Lower leg skin (tissue), 4 donors: ENCODE data around the gene PNPLA2. TPM values are rescaled to one million over a fixed set of nuclear protein-coding genes. Genes with fewer than 3 reads are reported as not detected.

Experiments
- DNase-seq, 2 donors: peaks; one replicate each; pipeline ENCODE4 v3.0.0-alpha.2; 2019; ENCODE audit warnings: low spot score in 2 of 2
- H3K4me3 ChIP-seq: fragments of 200-600 bp; sonication (generic); 2 replicates; pipeline ENCODE4 v1.5.1; 2017; ENCODE audit warnings: mild to moderate bottlenecking, low read depth; ENCODE audit not compliant: poor library complexity, severe bottlenecking
- POLR2A ChIP-seq, 2 donors: fragments of 450-650 bp; IDR thresholded peaks; one replicate each; pipeline ENCODE4 v1.6.1; 2016 to 2017; ENCODE audit warnings: antibody characterized with exemption in 2 of 2, mild to moderate bottlenecking in 1 of 2, moderate library complexity in 1 of 2
- WGBS, 2 donors: methylation state at CpG; one replicate each; pipeline ENCODE4 v1.1.5; 2018; 5-methylcytosine and 5-hydroxymethylcytosine counted together
- intact Hi-C: fragments of 100-400 bp; cut with DNase I; formaldehyde crosslinking; loops from one replicate; pipeline ENCODE4 v1.15.0; 2023; ENCODE audit warnings: low total_unique reads
- total RNA-seq, 4 donors: library from RNA; depleted of rRNA; stranded (reverse); fragments of >200 nt; gene quantifications; one replicate each; pipeline ENCODE4 v1.1.0, GENCODE V29; 2016
- TF ChIP-seq, protein P1 (sequence below), 3 donors: fragments of 450-650 bp; IDR thresholded peaks; one replicate each; pipeline ENCODE4 v1.5.1; 2016; ENCODE audit warnings: antibody characterized with exemption in 3 of 3, mild to moderate bottlenecking in 3 of 3, moderate library complexity in 2 of 3

PNPLA2 gene
- total RNA-seq, 4 donors from 2014 or later: 55.5 to 99.7 (median 72.4) TPM

DNA sequence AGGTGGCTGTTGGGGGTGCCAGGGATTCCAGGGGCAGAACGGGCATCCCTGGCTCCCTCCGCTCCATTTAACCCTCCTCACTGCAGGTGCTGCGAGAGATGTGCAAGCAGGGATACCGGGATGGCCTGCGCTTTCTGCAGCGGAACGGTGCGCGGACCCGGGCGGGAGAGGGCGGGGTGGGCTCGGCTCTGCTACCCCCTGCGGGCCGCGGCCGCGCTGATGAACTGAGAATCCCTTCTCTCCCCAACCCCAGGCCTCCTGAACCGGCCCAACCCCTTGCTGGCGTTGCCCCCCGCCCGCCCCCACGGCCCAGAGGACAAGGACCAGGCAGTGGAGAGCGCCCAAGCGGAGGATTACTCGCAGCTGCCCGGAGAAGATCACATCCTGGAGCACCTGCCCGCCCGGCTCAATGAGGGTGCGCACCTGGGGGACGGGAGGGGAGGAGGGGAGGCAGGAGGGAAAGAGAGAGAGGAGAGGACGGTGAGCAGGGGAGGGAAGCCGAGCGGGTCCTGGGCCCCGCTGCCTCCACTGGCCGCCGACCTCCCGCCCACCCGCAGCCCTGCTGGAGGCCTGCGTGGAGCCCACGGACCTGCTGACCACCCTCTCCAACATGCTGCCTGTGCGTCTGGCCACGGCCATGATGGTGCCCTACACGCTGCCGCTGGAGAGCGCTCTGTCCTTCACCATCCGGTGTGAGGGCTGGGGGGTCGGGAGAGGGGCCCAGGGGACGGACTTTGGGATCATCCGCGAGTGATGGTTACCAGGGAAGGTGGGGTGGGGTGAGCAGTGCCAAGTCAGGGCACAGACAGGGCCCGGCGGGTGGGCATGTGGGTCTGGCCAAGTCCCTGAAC is 5.0 kb downstream of the PNPLA2 start:
- no peak overlapping the region for H3K4me3 ChIP-seq
- intact Hi-C loops: no loop called here
- TF ChIP-seq, protein P1, sequence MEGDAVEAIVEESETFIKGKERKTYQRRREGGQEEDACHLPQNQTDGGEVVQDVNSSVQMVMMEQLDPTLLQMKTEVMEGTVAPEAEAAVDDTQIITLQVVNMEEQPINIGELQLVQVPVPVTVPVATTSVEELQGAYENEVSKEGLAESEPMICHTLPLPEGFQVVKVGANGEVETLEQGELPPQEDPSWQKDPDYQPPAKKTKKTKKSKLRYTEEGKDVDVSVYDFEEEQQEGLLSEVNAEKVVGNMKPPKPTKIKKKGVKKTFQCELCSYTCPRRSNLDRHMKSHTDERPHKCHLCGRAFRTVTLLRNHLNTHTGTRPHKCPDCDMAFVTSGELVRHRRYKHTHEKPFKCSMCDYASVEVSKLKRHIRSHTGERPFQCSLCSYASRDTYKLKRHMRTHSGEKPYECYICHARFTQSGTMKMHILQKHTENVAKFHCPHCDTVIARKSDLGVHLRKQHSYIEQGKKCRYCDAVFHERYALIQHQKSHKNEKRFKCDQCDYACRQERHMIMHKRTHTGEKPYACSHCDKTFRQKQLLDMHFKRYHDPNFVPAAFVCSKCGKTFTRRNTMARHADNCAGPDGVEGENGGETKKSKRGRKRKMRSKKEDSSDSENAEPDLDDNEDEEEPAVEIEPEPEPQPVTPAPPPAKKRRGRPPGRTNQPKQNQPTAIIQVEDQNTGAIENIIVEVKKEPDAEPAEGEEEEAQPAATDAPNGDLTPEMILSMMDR (IDR thresholded peaks at IDR 0.05): no peak
- TF ChIP-seq POLR2A (IDR thresholded peaks at IDR 0.05): no peak
- 84 to 88% methylated on average over 48 to 53 of the region's 53 CpGs for WGBS, 2 donors
- DNase-seq: no peak

DNA sequence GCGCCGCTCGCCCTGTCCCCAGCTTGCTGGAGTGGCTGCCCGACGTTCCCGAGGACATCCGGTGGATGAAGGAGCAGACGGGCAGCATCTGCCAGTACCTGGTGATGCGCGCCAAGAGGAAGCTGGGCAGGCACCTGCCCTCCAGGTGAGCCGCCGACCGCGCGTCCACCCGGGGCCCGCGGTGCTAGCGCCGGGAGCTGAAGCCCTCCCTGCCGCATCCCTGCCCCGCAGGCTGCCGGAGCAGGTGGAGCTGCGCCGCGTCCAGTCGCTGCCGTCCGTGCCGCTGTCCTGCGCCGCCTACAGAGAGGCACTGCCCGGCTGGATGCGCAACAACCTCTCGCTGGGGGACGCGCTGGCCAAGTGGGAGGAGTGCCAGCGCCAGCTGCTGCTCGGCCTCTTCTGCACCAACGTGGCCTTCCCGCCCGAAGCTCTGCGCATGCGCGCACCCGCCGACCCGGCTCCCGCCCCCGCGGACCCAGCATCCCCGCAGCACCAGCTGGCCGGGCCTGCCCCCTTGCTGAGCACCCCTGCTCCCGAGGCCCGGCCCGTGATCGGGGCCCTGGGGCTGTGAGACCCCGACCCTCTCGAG is 5.7 kb downstream of the PNPLA2 start:
- no peak overlapping the region for H3K4me3 ChIP-seq
- no peak for DNase-seq
- 81 to 84% methylated on average over 27 to 59 of the region's 59 CpGs for WGBS, 2 donors
- TF ChIP-seq POLR2A (IDR thresholded peaks at IDR 0.05): no peak
- TF ChIP-seq, protein P1 (IDR thresholded peaks at IDR 0.05): no peak
- intact Hi-C loops: no loop called here

DNA sequence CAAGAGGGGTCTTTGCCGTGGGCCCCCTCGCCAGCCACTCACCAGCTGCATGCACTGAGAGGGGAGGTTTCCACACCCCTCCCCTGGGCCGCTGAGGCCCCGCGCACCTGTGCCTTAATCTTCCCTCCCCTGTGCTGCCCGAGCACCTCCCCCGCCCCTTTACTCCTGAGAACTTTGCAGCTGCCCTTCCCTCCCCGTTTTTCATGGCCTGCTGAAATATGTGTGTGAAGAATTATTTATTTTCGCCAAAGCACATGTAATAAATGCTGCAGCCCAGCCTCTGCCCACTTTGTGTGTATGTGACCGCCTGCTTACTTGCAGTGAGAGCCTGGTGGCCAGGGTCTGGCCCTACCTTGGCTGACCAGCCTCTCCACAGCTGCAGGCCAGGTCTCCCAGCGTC is 6.2 kb downstream of the PNPLA2 start:
- H3K4me3 ChIP-seq: no peak overlapping the region
- no peak for DNase-seq
- TF ChIP-seq, protein P1 (IDR thresholded peaks at IDR 0.05): no peak
- no peak for TF ChIP-seq POLR2A (IDR thresholded peaks at IDR 0.05)
- WGBS, 2 donors: 72 to 89% methylated on average over 10 to 11 of the region's 11 CpGs
- intact Hi-C loops: no loop called here

DNA sequence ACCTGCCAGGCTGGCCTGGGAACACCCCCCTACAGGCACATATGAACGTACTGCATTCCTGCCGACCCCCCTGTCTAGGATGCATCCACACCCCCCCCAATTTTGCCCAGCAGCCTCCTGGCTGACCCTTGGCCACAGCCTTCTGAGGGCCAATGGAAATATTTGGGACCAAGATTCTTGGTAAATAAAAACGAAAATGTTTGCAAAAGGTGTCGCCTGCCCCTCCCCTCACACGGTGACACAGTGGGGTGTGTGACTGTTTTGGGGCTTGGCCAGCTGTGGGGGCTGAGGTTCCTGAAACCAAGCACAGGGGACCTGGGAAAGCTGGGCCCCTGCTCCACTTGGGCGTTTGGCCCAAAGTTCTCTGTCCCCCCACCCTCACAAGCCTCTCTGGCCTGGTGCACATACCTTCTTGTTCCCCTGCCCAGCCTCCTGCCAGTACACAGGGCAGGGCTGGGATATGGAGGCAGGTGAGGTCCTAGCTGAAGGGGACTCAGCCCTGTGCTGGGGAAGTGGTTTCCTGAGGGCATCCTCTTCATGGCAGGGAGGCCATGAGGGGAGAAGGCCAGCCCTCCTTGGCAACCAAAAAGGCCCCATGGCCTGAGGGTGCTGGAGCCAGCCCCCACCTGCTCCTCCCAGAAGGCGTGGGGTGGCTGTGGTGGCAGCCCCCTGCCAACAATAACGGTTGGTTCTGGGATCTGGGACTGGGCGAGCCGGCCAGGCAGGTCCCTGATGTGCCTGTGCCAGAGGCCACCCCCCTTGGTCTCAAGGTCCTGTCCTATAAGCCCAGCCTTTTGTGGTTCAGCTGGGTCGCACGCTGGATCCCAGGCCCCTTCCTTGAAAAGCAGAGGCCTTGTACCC is 6.9 kb downstream of the PNPLA2 start:
- 71 to 82% methylated on average over 12 of the region's 12 CpGs for WGBS, 2 donors
- no peak for DNase-seq
- no peak overlapping the region for H3K4me3 ChIP-seq
- intact Hi-C loops: no loop called here
- TF ChIP-seq POLR2A (IDR thresholded peaks at IDR 0.05): no peak
- TF ChIP-seq, protein P1 (IDR thresholded peaks at IDR 0.05): no peak

DNA sequence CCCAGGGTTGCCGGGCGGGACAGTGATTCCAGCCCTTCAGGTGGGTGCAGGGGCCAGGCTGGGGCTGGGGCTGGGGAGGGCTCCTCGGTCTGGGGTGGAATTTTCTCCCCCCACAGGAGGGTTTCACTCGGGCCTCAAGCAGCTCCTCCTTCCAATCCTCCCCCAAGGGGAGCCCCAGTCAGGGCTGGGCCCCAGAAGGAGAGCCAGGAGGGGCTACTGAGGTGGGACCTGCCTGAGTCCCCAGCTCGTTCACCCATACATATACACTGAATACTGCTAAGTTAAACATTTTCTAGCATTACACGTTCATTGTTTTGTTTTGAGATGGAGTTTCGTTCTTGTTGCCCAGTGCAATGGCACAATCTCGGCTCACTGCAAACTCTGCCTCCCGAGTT is 7.5 kb downstream of the PNPLA2 start:
- intact Hi-C loops: no loop called here
- no peak overlapping the region for H3K4me3 ChIP-seq
- TF ChIP-seq, protein P1 (IDR thresholded peaks at IDR 0.05): no peak
- DNase-seq: no peak
- WGBS, 2 donors: 81 to 83% methylated on average over 9 of the region's 9 CpGs
